Neural cell (in vitro differentiated cells): Measurements from ENCODE around the gene TBC1D10A. TPM values are rescaled to one million over a fixed set of nuclear protein-coding genes. Genes with fewer than 3 reads are reported as not detected.

Source experiments
- H2AFZ ChIP-seq: fragments of 200-600, 300-800 bp; sonication (generic), shearing (Covaris generic); 2 replicates; pipeline ENCODE4 v1.6.0; 2014; ENCODE audit warnings: low read depth, mild to moderate bottlenecking, antibody characterized with exemption, low read length, moderate library complexity
- H3F3A ChIP-seq: fragments of 200-600 bp; shearing (Covaris generic); 2 replicates; pipeline ENCODE4 v1.6.1; 2016; ENCODE audit warnings: mild to moderate bottlenecking, moderate library complexity, mixed read lengths, antibody characterized with exemption, low read length; ENCODE audit not compliant: insufficient read depth, poor library complexity, severe bottlenecking
- H3K27ac ChIP-seq: fragments of 200-600, 300-800 bp; sonication (generic), shearing (Covaris generic); 2 replicates; pipeline ENCODE4 v1.5.1; 2014; ENCODE audit warnings: mild to moderate bottlenecking, low read length, moderate library complexity
- H3K27me3 ChIP-seq: fragments of 300-800, 200-600 bp; sonication (generic), shearing (Covaris generic); 2 replicates; pipeline ENCODE4 v1.6.0; 2014; ENCODE audit warnings: mild to moderate bottlenecking, low read depth, low read length, moderate library complexity; ENCODE audit not compliant: insufficient read depth
- H3K36me3 ChIP-seq: fragments of 300-800, 200-600 bp; sonication (generic), shearing (Covaris generic); 2 replicates; pipeline ENCODE4 v1.5.1; 2014; ENCODE audit warnings: mild to moderate bottlenecking, antibody characterized with exemption, low read length, moderate library complexity; ENCODE audit not compliant: insufficient read depth
- H3K4me2 ChIP-seq: fragments of 300-800, 200-600 bp; sonication (generic), shearing (Covaris generic); 2 replicates; pipeline ENCODE4 v1.6.0; 2014; ENCODE audit warnings: mild to moderate bottlenecking, low read length
- H3K4me3 ChIP-seq: fragments of 300-800, 200-600 bp; sonication (generic), shearing (Covaris generic); 2 replicates; pipeline ENCODE4 v1.5.1; 2014; ENCODE audit warnings: mild to moderate bottlenecking, low read length, moderate library complexity
- H3K79me2 ChIP-seq: fragments of 200-600 bp; shearing (Covaris generic); replicated peaks from 2 replicates; pipeline ENCODE4 v1.6.0; 2014; ENCODE audit warnings: mild to moderate bottlenecking, low read length, moderate library complexity; ENCODE audit not compliant: insufficient read depth
- H3K9ac ChIP-seq: fragments of 300-800, 200-600 bp; sonication (generic), shearing (Covaris generic); 2 replicates; pipeline ENCODE4 v1.6.1; 2016; ENCODE audit warnings: mild to moderate bottlenecking, low read length, mixed read lengths
- H3K9me2 ChIP-seq: fragments of 200-600 bp; shearing (Covaris generic); 2 replicates; pipeline ENCODE4 v1.6.1; 2016; ENCODE audit warnings: mild to moderate bottlenecking, low read length, mixed read lengths; ENCODE audit not compliant: insufficient read depth
- H3K9me3 ChIP-seq: fragments of 200-600, 300-800 bp; sonication (generic), shearing (Covaris generic); 2 replicates; pipeline ENCODE4 v1.6.1; 2016; ENCODE audit warnings: mild to moderate bottlenecking, mixed run types, low read length, moderate library complexity, mixed read lengths
- H4K20me1 ChIP-seq: fragments of 200-600 bp; shearing (Covaris generic); 2 replicates; pipeline ENCODE4 v1.6.1; 2016; ENCODE audit warnings: mild to moderate bottlenecking, mixed run types; ENCODE audit not compliant: insufficient read depth
- CTCF ChIP-seq: fragments of 450-650 bp; IDR thresholded peaks from 2 replicates; pipeline ENCODE4 v1.5.1; 2014; ENCODE audit warnings: antibody characterized with exemption, mild to moderate bottlenecking, moderate library complexity; ENCODE audit not compliant: poor library complexity, severe bottlenecking
- EZH2 ChIP-seq: fragments of 200-600, 300-800 bp; shearing (Covaris generic), sonication (generic); IDR thresholded peaks from 2 replicates; pipeline ENCODE4 v1.6.1; 2014; ENCODE audit warnings: antibody characterized with exemption, low read length, borderline replicate concordance, mild to moderate bottlenecking; ENCODE audit not compliant: insufficient read depth, poor library complexity, severe bottlenecking
- MXI1 ChIP-seq: fragments of 450-650 bp; conservative IDR thresholded peaks from 2 replicates; pipeline ENCODE4 v1.6.1; 2014; ENCODE audit warnings: antibody characterized with exemption, mild to moderate bottlenecking; ENCODE audit not compliant: poor library complexity, severe bottlenecking
- RAD21 ChIP-seq: fragments of 450-650 bp; conservative IDR thresholded peaks from 2 replicates; pipeline ENCODE4 v1.6.1; 2014; ENCODE audit warnings: antibody characterized with exemption, mild to moderate bottlenecking, moderate library complexity
- REST ChIP-seq: IDR thresholded peaks from 2 replicates; pipeline ENCODE4 v1.6.1; 2012; ENCODE audit warnings: borderline replicate concordance
- polyA plus RNA-seq: library from polyadenylated mRNA; depleted of rRNA; stranded (reverse); fragments of >200 nt; gene quantifications from 2 replicates; pipeline ENCODE4 v1.2.3, GENCODE V29; 2014

TBC1D10A gene
- polyA plus RNA-seq, 1 donor from 2014 or later: 11.9 TPM

GRCh38 chr22:30268331-30268730 lies 58.4 kb downstream of the TBC1D10A start:
- no peaks in the 10 kb centered on the region for H3K9me2 ChIP-seq
- H4K20me1 ChIP-seq: no peaks in the 10 kb centered on the region
- TF ChIP-seq EZH2: no peak
- H3K27me3 ChIP-seq: no peaks in the 10 kb centered on the region
- no peaks in the 10 kb centered on the region for H3K79me2 ChIP-seq
- H3K27ac ChIP-seq: no peak overlapping the region
- no peaks in the 10 kb centered on the region for H3F3A ChIP-seq
- no peaks in the 10 kb centered on the region for H3K9me3 ChIP-seq
- no peak overlapping the region for H3K9ac ChIP-seq
- no peak overlapping the region for H3K4me2 ChIP-seq
- no peaks in the 10 kb centered on the region for H3K36me3 ChIP-seq
- H3K4me3 ChIP-seq: no peak overlapping the region
- no peak overlapping the region for H2AFZ ChIP-seq

- Histone ChIP-seq H3K27me3 (no peaks in the 10 kb centered on the region), H3K4me3 (no peak overlapping the region), H3K9me2 (no peaks in the 10 kb centered on the region), H4K20me1 (no peaks in the 10 kb centered on the region), H3K27ac (no peak overlapping the region), H2AFZ (no peak overlapping the region), H3K79me2 (no peaks in the 10 kb centered on the region), H3K4me2 (no peak overlapping the region), H3K9ac (no peak overlapping the region), H3F3A (no peaks in the 10 kb centered on the region), H3K9me3 (no peaks in the 10 kb centered on the region), H3K36me3 (no peaks in the 10 kb centered on the region)
- no peak for TF ChIP-seq MXI1
Observed at GRCh38 chr22:30267382-30268302, 59.1 kb downstream of the TBC1D10A start.

GRCh38 chr22:30266445-30267381 lies 60.0 kb downstream of the TBC1D10A start, which contains the start of gene OSM:
Gene OSM (minus strand): TSS chr22:30266851. CDS start chr22:30266799, 52 bp downstream.
- H3K9me2 ChIP-seq: no peaks in the 10 kb centered on the region
- H3K4me2 ChIP-seq: no peak within 1 kb of the TSS
- no peak within 1 kb of the TSS for H3K9ac ChIP-seq
- H3K9me3 ChIP-seq: no peaks in the 10 kb centered on the region
- H3F3A ChIP-seq: no peaks in the 10 kb centered on the region
- no peaks in the 10 kb centered on the region for H3K27me3 ChIP-seq
- no peak within 1 kb of the TSS for H2AFZ ChIP-seq
- no peaks in the 10 kb centered on the region for H3K79me2 ChIP-seq
- no peaks in the 10 kb centered on the region for H4K20me1 ChIP-seq
- no peak within 1 kb of the TSS for H3K4me3 ChIP-seq
- no peak for TF ChIP-seq RAD21
- TF ChIP-seq CTCF: no peak
- TF ChIP-seq REST: no peak
- no peak for TF ChIP-seq MXI1
- H3K36me3 ChIP-seq: no peaks in the 10 kb centered on the region
- H3K27ac ChIP-seq: no peak within 1 kb of the TSS
